ENCODE results near the gene OTOS.

OTOS gene

DNA sequence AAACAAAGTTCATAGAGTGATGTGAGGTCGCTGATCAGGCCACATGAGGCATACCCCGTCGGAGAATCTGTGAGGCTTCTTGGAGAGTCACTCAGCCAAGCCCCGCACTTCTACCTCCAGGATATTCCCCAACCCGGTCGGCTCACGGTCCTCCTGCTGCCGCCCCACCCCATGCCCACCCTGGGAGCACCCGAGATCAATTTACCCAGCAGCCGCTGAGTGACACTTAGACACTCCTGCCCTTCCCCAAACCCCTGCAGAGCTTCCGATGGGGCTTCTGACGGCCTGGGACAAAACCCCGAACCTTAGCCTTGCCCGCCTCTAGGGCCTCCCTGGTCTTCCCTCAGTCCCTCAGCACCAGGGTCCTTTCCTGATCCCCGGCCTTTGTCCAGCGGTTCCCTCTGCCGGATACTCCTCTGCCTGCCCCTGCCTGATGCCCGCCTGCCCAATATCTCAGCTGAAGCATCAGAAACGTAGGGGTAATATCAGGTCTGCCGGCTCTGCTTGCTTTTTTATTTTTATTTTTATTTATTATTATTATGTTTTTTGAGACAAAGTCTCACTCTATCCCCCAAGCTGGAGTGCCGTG is 18.9 kb upstream of the OTOS start:
- DNase-seq (ENCODE audit: low read depth) = no peak
- TF ChIP-seq, protein P1, sequence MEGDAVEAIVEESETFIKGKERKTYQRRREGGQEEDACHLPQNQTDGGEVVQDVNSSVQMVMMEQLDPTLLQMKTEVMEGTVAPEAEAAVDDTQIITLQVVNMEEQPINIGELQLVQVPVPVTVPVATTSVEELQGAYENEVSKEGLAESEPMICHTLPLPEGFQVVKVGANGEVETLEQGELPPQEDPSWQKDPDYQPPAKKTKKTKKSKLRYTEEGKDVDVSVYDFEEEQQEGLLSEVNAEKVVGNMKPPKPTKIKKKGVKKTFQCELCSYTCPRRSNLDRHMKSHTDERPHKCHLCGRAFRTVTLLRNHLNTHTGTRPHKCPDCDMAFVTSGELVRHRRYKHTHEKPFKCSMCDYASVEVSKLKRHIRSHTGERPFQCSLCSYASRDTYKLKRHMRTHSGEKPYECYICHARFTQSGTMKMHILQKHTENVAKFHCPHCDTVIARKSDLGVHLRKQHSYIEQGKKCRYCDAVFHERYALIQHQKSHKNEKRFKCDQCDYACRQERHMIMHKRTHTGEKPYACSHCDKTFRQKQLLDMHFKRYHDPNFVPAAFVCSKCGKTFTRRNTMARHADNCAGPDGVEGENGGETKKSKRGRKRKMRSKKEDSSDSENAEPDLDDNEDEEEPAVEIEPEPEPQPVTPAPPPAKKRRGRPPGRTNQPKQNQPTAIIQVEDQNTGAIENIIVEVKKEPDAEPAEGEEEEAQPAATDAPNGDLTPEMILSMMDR (conservative IDR thresholded peaks at IDR 0.05; ENCODE audit: low read depth, low read length) = no peak

DNA sequence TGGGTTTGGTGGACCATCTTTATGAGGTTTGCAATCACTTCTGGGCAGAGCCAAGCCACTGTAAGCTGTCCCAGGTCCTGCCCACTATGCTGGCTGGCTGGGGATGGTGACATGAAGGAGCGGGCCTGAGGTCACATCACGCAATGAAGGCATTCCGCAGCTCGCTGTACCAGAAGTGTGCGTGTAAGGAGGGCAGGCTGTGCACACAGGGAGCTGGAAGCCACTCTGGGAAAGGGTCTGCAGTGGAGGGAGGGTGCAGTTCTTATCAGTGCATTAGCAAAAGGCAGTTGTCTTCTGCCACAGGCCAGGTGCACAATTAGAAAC is 16.7 kb upstream of the OTOS start:
- H3K4me3 ChIP-seq (ENCODE audit: low read depth, low read length) = no peak overlapping the region
- no peak for DNase-seq (ENCODE audit: low read depth)
- TF ChIP-seq, protein P1 (conservative IDR thresholded peaks at IDR 0.05; ENCODE audit: low read depth, low read length) = no peak

More for the DNA sequence above, 18.9 kb upstream of the OTOS start:
- no peak overlapping the region for H3K4me3 ChIP-seq (ENCODE audit: low read depth, low read length)

GRCh38 chr2:240156435-240157146 is 16.1 kb upstream of the OTOS start:
- TF ChIP-seq, protein P1 (conservative IDR thresholded peaks at IDR 0.05; ENCODE audit: low read depth, low read length) = no peak
- DNase-seq (ENCODE audit: low read depth) = no peak
- H3K4me3 ChIP-seq (ENCODE audit: low read depth, low read length) = no peak overlapping the region

DNA sequence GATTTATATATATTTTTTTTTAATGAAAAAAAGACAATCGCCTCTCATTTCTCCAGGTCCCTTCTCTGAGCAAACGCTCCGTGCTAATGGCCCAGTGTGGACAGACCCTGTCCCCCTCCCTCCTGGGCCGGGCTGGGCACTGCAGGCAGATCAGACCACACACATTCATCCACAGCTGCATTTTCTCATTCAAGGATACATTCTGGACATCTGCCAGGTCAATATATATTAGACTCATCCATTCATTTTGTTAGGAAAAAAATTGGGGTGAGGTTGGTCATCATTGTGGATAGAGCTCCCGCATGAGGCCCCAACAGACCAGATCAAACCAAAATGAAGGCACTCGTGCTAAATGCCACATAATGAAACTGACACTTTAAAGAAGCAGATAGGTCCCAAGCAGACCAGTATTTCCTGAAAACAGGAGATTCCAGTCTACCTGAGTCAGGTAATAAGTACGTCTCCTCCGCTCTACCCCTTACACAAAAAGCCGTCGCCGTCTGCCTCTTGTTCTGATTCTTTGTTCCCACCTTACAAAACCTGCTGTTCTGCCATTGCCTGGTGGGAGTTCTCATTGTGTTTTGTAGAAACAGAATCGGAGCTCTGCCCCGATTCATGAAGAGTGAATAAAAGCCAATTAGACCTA is 15.4 kb upstream of the OTOS start:
- TF ChIP-seq, protein P1 (conservative IDR thresholded peaks at IDR 0.05; ENCODE audit: low read depth, low read length) = no peak
- DNase-seq (ENCODE audit: low read depth) = no peak
- H3K4me3 ChIP-seq (ENCODE audit: low read depth, low read length) = no peak overlapping the region

- DNase-seq (ENCODE audit: low read depth) = no peak
- TF ChIP-seq, protein P1 (conservative IDR thresholded peaks at IDR 0.05; ENCODE audit: low read depth, low read length) = no peak
- H3K4me3 ChIP-seq (ENCODE audit: low read depth, low read length) = no peak overlapping the region
Measured at GRCh38 chr2:240155048-240155744, 14.7 kb upstream of the OTOS start.

DNA sequence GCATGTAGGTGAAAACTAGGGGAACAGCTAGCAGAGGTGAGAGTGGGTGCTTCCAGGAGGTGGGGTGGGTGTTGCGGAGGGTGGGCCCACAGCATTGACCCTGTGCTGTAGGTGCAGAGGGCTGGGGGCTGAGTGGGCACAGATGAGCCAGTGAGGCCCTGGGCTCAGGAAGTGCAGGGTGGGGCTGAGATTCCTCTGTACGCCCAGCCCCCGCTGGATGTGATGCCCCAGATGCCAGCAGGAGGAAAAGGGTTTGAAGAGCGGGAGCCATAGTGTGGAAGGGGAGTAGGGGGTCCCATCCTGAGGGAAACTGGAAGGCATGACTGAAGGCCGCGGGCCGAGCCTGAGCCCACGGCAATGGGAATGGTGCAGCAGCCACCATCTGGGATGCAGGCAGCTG is 14.1 kb upstream of the OTOS start:
- TF ChIP-seq, protein P1 (conservative IDR thresholded peaks at IDR 0.05; ENCODE audit: low read depth, low read length) = no peak
- no peak overlapping the region for H3K4me3 ChIP-seq (ENCODE audit: low read depth, low read length)
- DNase-seq (ENCODE audit: low read depth) = no peak

All from choroid plexus epithelial cell (primary cell).